ENCODE results near the gene VPS37B.
"Not testable (repeated sequence)": the region's sequence is repeated elsewhere in the genome, so short reads cannot be mapped to it uniquely, and the experiment has no call there.

VPS37B gene

GRCh38 chr12:122882908-122883558, 12.9 kb downstream of the VPS37B start:
- Mint-ChIP-seq H3K36me3 (ENCODE audit: low read depth) (peaks cover 26% of the 10 kb centered on the region), H3K9me3 (no peaks in the 10 kb centered on the region), H3K27me3 (peaks cover 16% of the 10 kb centered on the region), H3K4me1 (ENCODE audit: low read depth) (peaks cover 64% of the 10 kb centered on the region), H3K27ac (no peak overlapping the region), H3K4me3 (no peak overlapping the region)
- intact Hi-C loops (cut with micrococcal nuclease) = no loop called here

DNA sequence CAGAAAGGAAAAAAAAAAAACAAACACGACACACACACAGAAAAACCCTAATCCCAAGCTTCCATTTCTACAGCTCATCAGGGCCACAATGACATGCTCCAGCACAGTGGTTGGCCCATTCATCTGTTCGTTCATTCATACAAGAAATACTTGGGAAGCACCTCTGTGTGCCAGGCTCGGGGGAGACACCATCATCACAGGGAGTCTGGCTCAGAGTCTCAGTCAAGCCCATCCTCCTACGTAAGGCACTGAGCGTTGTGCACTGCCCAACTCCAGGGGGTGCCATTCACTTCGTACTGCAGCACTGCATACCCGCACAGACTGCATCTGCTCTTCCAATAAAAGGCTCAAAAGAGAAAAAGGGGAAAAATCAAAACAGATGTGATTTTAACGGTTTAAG, 15.3 kb downstream of the VPS37B start:
- peaks cover 16% of the 10 kb centered on the region for H3K27me3 Mint-ChIP-seq
- H3K4me3 Mint-ChIP-seq = no peak overlapping the region
- intact Hi-C loops (cut with micrococcal nuclease) = no loop called here
- peaks cover 70% of the 10 kb centered on the region for H3K4me1 Mint-ChIP-seq (ENCODE audit: low read depth)
- no peak overlapping the region for H3K27ac Mint-ChIP-seq
- no peaks in the 10 kb centered on the region for H3K9me3 Mint-ChIP-seq
- H3K36me3 Mint-ChIP-seq (ENCODE audit: low read depth) = peaks cover 33% of the 10 kb centered on the region

- Mint-ChIP-seq H3K27me3 (peaks cover 16% of the 10 kb centered on the region), H3K4me1 (ENCODE audit: low read depth) (peaks cover 74% of the 10 kb centered on the region), H3K9me3 (no peaks in the 10 kb centered on the region), H3K36me3 (ENCODE audit: low read depth) (peaks cover 33% of the 10 kb centered on the region), H3K27ac (no peak overlapping the region), H3K4me3 (no peak overlapping the region)
- intact Hi-C loops (cut with micrococcal nuclease) = no loop called here
Observed at GRCh38 chr12:122880155-122880667, 15.7 kb downstream of the VPS37B start.

DNA sequence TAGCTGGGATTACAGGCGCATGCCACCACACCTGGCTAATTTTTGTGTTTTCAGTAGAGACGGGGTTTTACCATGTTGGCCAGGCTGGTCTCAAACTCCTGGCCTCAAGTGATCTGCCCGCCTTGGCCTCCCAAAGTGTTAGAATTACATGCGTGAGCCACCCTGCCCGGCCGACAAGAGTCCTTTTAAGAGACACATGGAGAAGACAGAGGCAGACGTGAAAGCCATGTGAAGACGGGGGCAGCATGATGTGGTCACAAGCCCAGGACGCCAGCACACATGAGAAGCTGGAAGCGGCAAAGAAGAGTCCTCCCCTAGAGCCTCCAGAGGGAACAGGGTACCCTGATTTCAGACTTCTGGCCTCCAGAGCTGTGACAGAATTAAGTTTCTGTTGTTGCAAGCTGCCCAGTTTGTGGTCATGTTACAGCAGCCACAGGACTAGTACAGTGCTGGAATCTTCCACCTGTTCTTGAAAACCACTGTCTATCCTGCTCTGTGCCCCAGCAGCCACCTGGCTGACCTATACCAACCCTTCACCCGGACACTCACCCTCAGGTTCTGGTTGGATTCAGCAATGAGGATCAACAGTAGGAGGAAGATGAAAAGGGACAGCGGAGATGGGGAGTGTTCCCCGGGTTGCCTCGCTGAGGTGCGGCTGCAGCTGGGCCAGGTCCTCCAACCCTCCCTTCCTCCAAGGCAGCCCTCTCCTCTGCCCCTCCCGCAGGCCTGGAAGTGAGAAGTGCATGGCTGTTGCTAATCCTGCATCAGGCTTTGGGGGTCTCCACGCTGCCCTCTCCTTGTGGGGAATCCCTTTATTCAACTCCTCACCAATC, 16.9 kb downstream of the VPS37B start:
- H3K4me3 Mint-ChIP-seq = no peak overlapping the region

DNA sequence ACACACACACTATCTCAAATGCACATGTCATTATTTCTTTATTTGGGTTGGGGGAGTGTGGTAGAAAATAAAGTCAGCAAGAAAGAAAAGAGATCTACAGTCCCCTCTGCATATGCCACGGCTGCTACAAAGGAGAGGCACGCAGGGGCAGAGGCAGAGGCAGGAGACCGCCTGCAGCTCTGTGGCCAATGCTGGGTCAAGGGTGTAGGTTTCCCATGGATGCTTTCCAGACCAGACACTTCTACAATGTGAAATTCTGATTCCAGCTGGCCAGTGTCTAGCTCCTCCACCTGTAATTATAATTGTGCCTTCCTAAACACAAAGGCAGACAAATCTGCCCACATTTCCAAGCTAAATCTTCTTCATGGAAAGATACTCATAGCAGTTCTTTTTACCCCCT, 19.2 kb downstream of the VPS37B start:
- no peak overlapping the region for H3K27ac Mint-ChIP-seq
- peaks cover 16% of the 10 kb centered on the region for H3K27me3 Mint-ChIP-seq
- no peaks in the 10 kb centered on the region for H3K9me3 Mint-ChIP-seq
- H3K4me3 Mint-ChIP-seq = no peak overlapping the region
- intact Hi-C loops (cut with micrococcal nuclease) = no loop called here
- peaks cover 33% of the 10 kb centered on the region for H3K36me3 Mint-ChIP-seq (ENCODE audit: low read depth)
- peaks cover 81% of the 10 kb centered on the region for H3K4me1 Mint-ChIP-seq (ENCODE audit: low read depth)

More for the DNA sequence above, 16.9 kb downstream of the VPS37B start:
- Mint-ChIP-seq H3K9me3 (no peaks in the 10 kb centered on the region), H3K36me3 (ENCODE audit: low read depth) (peaks cover 33% of the 10 kb centered on the region), H3K27ac (no peak overlapping the region), H3K4me1 (ENCODE audit: low read depth) (peaks cover 73% of the 10 kb centered on the region), H3K27me3 (peaks cover 16% of the 10 kb centered on the region)
- intact Hi-C loops (cut with micrococcal nuclease) = no loop called here

- peaks cover 33% of the 10 kb centered on the region for H3K36me3 Mint-ChIP-seq (ENCODE audit: low read depth)
- H3K27me3 Mint-ChIP-seq = peaks cover 16% of the 10 kb centered on the region
- peaks cover 82% of the 10 kb centered on the region for H3K4me1 Mint-ChIP-seq (ENCODE audit: low read depth)
- intact Hi-C loops (cut with micrococcal nuclease); H3K4me3 Mint-ChIP-seq; H3K27ac Mint-ChIP-seq; H3K9me3 Mint-ChIP-seq: not testable (repeated sequence)
Observed at GRCh38 chr12:122876281-122876680, 19.6 kb downstream of the VPS37B start.

DNA sequence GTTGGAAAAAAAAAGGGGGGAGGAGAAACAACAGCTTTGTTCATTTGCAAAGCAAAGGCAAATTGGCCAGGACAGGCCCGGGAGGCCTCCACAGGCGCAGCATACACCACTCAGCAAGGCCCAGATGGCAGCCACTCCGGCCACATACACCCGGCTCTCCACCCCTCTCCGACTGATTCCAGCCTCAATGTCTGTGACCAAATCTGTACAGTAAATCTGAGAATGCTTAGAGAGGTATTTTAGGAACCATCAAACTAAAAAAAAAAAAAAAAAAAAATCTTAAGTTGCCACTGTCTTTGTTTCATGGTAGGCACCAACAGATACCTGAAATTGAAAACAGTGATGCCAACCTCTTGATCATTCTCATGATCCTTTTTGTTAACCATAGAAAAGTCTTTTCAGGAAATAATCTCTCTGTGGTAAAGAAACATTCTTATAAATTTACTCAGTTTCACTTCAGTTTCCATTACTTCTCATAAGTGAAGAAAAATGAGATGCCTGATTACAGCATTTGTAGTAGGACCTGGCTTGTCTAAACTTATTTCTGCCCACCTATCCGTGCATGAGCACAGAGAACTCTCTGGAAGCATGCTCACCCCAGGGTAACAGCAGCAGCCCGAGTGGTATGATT, 20.2 kb downstream of the VPS37B start:
- no peak overlapping the region for H3K4me3 Mint-ChIP-seq
- no peaks in the 10 kb centered on the region for H3K9me3 Mint-ChIP-seq
- no peak overlapping the region for H3K27ac Mint-ChIP-seq
- H3K36me3 Mint-ChIP-seq (ENCODE audit: low read depth) = peaks cover 34% of the 10 kb centered on the region
- H3K27me3 Mint-ChIP-seq = peaks cover 16% of the 10 kb centered on the region
- peaks cover 82% of the 10 kb centered on the region for H3K4me1 Mint-ChIP-seq (ENCODE audit: low read depth)
- intact Hi-C loops (cut with micrococcal nuclease) = no loop called here

- Mint-ChIP-seq H3K4me3 (no peak overlapping the region), H3K36me3 (ENCODE audit: low read depth) (peaks cover 34% of the 10 kb centered on the region), H3K9me3 (no peaks in the 10 kb centered on the region), H3K4me1 (ENCODE audit: low read depth) (peaks cover 82% of the 10 kb centered on the region), H3K27me3 (peaks cover 3% of the 10 kb centered on the region), H3K27ac (no peak overlapping the region)
- intact Hi-C loops (cut with micrococcal nuclease) = no loop called here
Observed at GRCh38 chr12:122874081-122874480, 21.8 kb downstream of the VPS37B start.

GRCh38 chr12:122873540-122873939, 22.4 kb downstream of the VPS37B start:
- H3K9me3 Mint-ChIP-seq = no peaks in the 10 kb centered on the region
- intact Hi-C loops (cut with micrococcal nuclease) = loop anchor here (2.0 kb wide), 1 partner anchor 15 kb away; no protein-coding TSS in a partner anchor
- H3K4me1 Mint-ChIP-seq (ENCODE audit: low read depth) = peaks cover 81% of the 10 kb centered on the region
- H3K4me3 Mint-ChIP-seq = no peak overlapping the region
- H3K36me3 Mint-ChIP-seq (ENCODE audit: low read depth) = peaks cover 34% of the 10 kb centered on the region
- peak overlapping the region; percentile 20 for H3K27ac Mint-ChIP-seq
- H3K27me3 Mint-ChIP-seq = no peaks in the 10 kb centered on the region

GRCh38 chr12:122872815-122873361, 23.0 kb downstream of the VPS37B start:
- Mint-ChIP-seq H3K36me3 (ENCODE audit: low read depth) (peaks cover 38% of the 10 kb centered on the region), H3K4me3 (no peak overlapping the region), H3K9me3 (no peaks in the 10 kb centered on the region), H3K27ac (peak overlapping the region; percentile 93), H3K4me1 (ENCODE audit: low read depth) (peaks cover 81% of the 10 kb centered on the region), H3K27me3 (no peaks in the 10 kb centered on the region)
- intact Hi-C loops (cut with micrococcal nuclease) = loop anchor here (2.0 kb wide), 1 partner anchor 16 kb away; no protein-coding TSS in a partner anchor

DNA sequence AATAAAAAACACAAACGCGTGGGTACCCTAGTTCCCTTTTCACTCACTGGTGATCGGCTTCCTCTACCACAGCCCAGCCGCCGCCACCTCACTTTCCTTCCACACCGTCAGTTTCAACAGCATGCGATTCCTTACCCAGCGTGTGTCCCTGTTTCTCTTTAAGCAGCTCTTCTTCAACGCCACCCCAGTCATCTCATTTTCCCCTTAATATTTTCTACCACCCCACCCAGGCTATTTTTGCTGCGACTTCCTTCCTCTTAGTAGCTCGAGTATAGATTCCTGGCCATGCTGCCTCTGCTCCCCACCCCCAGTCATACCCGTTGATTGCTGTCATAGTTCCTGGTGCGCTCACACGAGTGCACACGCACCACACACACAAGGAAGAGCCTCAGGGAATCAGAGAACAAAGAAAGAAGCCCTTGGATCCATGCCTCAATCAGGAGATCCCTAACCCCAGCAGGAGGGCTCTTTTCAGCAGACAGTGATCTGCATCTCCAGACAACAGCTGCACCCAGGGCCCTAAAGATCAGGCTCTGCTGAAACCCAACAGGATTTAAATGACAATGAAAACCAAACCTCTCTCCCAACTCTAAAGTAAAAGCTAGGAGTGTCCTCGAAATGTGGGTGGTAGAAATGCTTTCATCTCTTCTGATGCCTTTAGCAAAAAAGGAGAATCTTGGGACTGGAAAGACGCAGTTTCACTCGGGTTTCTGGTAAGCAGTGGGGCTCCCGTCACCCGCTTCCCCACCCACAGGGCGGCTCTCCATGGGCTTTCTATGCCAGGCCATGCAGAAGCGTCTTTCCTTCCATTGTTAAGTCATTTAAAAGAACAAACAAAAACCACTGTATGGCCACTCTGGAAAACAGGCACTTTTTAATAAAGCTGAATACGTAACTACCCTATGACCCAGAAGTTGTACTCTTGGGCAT, 23.8 kb downstream of the VPS37B start:
- Mint-ChIP-seq H3K27ac (peak overlapping the region; percentile 93), H3K9me3 (no peaks in the 10 kb centered on the region), H3K36me3 (ENCODE audit: low read depth) (peaks cover 39% of the 10 kb centered on the region), H3K4me3 (peak overlapping the region; percentile 71), H3K27me3 (no peaks in the 10 kb centered on the region), H3K4me1 (ENCODE audit: low read depth) (peaks cover 74% of the 10 kb centered on the region)
- intact Hi-C loops (cut with micrococcal nuclease) = loop anchor here (2.0 kb wide), 1 partner anchor 17 kb away; no protein-coding TSS in a partner anchor

- Mint-ChIP-seq H3K4me3 (peak overlapping the region; percentile 71), H3K4me1 (ENCODE audit: low read depth) (peaks cover 64% of the 10 kb centered on the region), H3K27me3 (no peaks in the 10 kb centered on the region), H3K9me3 (no peaks in the 10 kb centered on the region), H3K27ac (peak overlapping the region; percentile 93), H3K36me3 (ENCODE audit: low read depth) (peaks cover 50% of the 10 kb centered on the region)
- intact Hi-C loops (cut with micrococcal nuclease) = no loop called here
Observed at GRCh38 chr12:122870867-122871664, 24.9 kb downstream of the VPS37B start.
